NCI-H226 (cell line): Measurements from ENCODE around the gene UGT1A9.

Experiments
- DNase-seq: peaks from one replicate; pipeline ENCODE4 v3.0.0-alpha.2; 2015

UGT1A9 gene

DNA sequence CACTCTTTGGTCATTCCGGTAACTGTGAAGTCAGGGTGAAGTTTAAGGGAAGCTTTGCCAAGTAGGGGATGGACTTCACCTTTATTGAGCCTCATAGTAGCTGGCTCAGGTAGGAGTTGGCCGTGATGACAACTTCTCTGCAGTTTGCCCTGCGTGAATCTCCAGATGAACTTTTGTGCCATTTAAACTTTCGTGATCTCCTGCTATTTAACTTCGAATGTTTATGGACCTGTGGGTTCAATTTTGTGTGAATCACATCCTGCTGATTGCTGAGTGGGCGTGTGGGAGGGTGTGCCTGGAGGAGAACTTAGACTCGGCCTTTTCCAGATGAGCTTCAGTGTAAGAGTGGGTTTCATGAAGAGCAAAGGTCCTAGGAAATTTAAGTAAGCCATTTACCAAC is 92.6 kb downstream of the UGT1A9 start:
- peak; percentile 87 for DNase-seq

DNA sequence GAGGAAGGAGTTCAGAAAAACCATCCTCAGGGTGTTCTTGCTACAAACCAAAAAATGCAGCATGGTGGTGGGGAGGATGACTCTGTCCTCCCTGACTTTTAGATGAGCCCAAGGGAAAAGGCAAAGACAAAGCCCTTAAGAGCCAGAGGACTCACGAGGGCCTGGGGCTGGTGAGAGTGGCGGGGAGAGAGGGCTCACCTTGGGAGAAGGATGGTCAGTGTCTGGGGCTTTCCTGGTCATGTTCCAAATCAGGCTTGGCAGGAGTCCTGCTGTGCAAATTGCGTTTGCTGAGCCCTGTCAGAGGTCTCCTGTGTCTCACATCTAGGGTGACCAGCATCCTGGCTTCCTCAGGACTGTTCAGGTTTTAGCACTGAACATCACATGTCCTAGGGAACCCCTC is 93.1 kb downstream of the UGT1A9 start:
- DNase-seq, result peak; percentile 18

DNA sequence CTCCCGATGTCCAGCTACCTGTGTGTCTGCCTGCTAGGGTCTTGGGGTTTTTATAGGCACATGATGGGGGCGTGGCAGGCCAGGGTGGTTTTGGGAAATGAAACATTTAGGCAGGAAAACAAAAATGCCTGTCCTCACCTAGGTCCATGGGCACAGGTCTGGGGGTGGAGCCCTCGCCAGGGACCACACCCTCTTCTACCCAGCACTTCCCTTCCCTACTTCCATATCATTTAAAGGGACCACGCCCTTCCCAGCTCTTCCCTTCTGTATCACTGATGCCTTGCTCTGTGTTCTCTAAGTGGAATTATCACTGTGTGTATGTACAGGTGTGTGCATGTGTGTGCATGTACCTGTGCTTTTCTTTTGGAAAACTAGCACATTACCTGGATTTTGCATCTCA is 94.7 kb downstream of the UGT1A9 start:
- no peak for DNase-seq

DNA sequence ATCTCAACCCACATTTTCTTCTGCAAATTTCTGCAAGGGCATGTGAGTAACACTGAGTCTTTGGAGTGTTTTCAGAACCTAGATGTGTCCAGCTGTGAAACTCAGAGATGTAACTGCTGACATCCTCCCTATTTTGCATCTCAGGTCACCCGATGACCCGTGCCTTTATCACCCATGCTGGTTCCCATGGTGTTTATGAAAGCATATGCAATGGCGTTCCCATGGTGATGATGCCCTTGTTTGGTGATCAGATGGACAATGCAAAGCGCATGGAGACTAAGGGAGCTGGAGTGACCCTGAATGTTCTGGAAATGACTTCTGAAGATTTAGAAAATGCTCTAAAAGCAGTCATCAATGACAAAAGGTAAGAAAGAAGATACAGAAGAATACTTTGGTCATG is 96.4 kb downstream of the UGT1A9 start:
- no peak for DNase-seq

DNA sequence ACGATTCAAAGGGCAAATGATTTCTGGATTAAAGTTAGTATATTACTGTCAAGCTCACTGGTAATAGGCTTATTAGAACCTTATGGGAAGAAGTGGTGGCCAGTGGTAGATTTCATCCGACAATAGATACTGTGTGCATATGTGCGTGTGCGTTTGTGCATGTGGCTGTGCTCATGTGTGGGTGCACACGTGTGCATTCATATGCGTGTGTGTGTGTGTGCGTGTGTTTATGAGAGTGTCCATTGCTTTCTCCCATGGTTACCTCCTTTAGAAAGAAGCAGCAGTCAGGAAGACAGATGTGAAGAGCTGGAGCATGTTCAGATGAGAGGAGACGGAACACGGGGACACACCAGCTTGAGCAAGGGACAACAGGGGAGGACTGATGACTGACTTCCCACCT is 97.6 kb downstream of the UGT1A9 start:
- no peak for DNase-seq

DNA sequence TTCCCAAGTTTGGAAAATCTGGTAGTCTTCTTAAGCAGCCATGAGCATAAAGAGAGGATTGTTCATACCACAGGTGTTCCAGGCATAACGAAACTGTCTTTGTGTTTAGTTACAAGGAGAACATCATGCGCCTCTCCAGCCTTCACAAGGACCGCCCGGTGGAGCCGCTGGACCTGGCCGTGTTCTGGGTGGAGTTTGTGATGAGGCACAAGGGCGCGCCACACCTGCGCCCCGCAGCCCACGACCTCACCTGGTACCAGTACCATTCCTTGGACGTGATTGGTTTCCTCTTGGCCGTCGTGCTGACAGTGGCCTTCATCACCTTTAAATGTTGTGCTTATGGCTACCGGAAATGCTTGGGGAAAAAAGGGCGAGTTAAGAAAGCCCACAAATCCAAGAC is 100.5 kb downstream of the UGT1A9 start:
- no peak for DNase-seq

DNA sequence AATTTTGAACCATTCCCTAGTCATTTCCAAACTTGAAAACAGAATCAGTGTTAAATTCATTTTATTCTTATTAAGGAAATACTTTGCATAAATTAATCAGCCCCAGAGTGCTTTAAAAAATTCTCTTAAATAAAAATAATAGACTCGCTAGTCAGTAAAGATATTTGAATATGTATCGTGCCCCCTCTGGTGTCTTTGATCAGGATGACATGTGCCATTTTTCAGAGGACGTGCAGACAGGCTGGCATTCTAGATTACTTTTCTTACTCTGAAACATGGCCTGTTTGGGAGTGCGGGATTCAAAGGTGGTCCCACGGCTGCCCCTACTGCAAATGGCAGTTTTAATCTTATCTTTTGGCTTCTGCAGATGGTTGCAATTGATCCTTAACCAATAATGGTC is 100.9 kb downstream of the UGT1A9 start:
- no peak for DNase-seq

DNA sequence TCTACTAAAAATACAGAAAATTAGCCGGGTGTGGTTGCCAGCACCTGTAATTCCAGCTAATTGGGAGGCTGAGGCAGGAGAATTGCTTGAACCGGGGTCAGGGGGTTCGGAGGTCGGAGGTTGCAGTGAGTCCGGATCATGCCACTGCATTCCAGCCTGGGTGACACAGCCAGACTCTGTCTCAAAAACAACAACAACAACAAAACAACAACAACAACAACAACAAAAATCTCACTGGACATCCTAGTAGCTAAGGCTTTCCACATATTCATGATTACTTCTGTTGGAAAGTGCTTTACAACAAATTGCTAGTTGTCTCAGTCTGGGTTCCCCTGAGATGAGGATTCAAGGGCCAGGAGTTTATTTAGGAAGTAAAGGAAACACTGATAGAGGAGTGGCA is 102.2 kb downstream of the UGT1A9 start:
- no peak for DNase-seq

DNA sequence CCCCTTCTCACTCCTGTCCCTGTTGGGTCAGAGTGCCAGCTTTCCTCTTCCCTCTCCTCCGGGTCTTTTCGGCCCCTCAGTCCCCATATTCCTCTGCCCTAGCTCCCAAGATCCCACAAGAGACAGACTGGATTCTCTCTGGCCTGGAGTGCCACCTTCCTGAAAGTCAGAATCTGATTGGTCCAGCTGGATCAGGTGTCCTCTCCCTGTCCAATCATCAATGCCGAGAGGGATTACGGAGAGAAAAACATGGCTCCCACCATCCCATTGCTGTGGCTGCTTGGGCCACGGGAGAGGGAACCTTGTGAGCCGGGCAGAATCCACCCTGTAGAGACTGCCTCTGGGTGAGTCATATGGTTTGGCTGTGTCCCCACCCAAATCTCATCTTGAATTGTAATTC is 103.7 kb downstream of the UGT1A9 start:
- no peak for DNase-seq

DNA sequence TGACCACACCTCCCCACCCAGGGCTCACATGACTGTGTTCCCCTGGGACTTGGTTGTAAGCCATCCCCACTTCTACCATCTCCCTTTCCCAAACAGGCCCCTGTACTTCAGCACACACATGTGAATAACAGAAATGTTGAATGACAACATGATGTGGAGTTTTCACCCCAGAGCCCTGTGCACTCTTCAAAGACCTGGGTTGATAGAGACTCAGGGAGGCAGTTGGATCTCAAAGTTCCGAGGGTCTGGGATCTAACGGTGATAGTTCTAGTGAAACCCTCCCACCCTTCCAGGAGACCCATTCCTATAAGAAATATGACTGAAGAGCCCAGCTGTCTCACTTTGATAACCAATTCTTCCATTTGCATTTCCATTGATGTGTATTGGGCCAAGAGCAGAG is 106.3 kb downstream of the UGT1A9 start, which contains the start of gene MROH2A:
Gene MROH2A, plus strand, starts transcription at position 301 of the 400 bp plus-strand sequence. CDS start 1,029 bp downstream, outside the sequence.
- no peak for DNase-seq

DNA sequence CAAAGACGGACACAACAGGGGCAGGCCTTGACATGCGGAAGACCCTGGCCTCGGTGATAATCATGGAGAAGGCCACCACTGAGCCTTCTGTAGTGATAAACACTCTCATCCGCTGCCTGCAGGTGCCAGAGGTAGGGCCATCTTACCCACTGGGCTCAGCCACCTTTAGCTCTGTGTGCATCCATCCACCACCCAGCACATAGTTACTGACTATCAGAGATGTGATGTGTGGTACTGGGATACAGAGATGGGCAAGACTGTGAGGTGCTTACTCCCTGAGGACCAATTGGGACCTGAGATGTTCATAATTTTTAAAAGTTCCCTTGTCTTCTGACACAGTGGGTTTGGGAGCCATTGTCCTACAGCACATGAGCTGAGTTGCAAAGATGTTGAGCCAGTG is 108.0 kb downstream of the UGT1A9 start:
- no peak for DNase-seq

DNA sequence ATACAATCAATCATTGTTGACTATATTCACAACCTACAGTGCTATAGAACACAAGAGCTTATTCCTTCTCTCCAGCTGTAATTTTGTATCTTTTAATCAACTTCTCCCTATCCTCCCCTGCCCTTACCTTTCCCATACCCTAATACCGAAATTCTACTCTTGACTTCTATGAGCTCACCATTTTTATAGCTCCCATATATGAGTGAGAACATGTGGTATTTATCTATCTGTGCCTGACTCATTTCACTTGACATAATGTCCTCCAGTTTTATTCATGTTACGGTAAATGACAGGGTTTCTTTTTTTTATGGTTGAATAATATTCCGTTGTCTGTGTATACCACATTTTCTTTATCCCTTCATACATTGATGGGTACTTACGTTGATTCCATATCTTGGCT is 109.1 kb downstream of the UGT1A9 start:
- DNase-seq, result no peak

DNA sequence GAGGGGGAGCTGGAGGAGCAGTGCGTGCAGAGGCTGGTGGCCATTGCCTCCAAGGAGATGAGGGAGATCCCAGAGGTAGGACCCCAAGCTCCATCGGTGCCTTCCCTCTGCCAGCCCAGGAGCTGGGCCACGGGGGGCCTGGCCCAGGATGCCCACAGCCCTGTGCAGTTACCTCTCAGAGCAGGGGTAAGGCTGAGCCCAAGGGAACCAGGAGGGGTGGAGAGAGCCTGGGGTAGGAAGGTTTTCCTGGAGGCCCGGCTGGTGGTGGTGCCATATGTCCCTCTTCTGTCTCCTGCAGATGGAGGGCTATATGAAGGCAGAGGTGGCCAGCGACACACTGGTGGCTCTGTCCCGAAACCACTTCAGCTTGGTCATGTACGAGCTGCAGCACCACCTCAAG is 117.9 kb downstream of the UGT1A9 start:
- DNase-seq, result no peak

DNA sequence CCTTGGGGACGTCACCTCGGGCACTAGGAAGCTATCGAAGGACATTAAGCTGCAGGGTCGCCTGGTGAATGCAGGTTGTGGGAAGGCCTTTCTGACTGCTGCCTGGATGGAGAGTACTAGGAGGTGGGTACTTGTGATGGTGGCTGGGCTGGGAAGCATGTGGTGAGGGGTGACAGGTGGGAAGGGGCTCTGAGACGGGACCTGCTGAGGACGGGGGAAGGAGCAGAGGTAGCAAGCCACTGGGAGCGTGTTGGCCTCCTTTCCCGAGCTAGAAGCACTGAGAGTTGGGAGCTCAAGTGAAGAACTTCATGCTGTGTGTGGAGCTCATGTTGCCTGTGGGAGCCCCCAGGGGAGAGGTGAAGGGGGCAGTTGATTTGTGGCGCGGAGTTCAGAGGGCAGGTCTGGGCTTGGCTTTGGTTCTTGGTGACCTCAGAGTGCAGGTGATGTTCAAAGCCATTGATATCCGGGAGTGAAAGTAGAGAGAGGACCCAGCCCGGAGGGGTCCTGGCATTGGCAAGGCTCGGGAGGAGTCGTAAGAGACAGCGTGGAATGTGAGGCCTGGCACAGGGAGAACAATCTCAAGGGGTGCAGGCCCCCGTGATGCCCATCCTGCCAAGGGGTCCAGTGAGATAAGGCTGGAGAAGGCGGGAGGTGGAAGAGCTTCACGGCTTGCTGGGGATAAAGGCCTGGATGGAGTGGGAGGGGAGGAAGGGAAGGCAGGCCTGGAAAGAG is 119.6 kb downstream of the UGT1A9 start:
- no peak for DNase-seq

DNA sequence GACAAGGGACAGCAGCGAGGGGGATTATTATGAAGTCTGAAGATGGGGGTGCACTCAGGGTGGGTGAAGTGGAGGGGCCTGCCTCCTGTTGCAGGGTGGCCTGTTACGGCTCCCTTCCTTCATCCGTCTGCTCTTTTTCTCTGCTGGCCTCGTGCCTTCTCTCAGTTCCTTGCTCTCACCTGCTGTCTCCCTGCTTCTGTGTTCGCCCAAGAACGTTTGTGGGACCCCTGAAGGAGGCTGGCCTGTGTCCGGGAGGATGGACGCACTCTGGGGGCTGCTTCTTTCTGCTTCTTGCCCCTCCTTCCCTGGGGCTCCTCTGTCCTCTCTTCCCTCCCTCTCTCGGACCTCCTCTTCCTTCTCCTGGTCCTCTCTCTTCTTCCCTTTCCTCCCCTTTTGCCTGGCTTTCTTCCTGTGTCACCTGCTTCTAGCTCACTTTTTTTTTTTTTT is 120.2 kb downstream of the UGT1A9 start:
- no peak for DNase-seq

DNA sequence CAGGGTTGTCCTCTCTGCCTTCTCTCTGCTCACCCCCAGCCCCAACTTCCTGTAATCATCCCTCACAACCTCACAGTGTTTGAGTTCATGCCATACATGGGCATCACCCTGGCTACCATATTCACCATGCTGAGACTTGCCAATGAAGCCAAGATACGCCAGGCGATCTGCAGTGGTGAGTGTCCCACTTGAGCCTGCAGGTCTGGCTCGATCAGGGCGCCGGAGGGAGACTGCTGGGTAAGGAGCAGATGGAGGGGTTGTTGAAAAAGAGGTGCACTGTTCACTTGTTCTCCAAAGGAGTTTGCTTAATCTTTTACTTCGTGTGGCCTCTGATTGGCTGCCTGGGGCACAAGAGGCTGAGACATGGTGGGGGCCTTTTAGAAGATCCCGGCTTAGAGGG is 121.0 kb downstream of the UGT1A9 start:
- DNase-seq, result no peak

DNA sequence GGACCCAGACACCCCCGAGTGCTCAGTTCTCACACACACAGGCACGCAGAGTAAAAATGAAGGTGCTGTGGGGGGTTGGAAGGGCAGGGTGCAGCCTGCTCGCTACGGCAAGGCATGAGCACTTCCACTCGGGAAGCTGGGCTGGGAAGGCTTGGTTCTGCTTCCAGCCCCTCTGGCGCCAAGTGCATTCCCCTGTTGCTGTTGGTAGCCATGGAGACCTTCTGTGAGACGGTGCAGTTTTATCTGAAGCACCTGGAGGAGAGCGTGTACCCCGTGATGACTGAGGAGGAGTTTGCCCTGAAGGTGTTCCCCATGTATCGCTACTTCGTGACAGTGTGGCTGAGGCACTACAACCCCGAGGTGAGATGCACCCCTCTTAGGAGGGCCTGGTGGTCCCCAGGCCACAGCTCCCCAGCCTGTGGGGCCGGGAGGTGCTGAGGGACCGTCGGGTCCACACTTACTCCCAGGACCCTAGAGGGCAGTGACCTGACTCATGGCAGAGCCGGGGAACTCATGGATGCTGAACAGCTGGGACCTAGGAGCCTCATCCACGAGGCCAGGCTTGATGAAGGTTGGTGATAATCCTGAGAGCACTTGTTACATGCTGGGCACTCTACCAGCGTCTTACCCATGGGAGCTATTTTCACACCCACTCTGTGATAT is 121.9 kb downstream of the UGT1A9 start:
- DNase-seq, result no peak

DNA sequence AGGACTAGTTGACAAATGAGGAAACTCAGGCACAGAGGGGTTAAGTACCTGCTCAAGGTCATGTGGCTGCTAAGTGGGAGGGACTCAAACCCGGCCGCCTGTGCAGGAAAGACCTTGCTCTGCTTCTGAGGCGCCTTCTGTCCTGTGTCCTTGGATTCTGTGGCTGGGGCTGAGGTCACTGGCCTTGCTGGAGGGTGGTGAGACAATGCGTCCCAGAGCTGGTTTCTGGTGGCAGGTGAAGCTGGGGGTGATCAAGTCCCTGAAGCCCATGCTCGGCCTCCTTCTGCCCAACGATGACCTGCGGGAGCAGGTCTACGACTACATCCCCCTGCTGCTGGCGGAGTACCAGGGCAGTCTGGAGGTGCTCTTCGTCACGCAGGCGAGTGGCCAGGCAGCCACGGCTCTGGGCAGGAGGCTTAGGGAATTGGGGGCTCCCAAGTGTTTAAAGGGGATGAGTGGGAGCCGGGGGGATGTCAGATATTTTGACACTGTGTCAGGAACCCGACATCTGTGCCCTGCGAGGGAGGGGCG is 122.5 kb downstream of the UGT1A9 start:
- no peak for DNase-seq

DNA sequence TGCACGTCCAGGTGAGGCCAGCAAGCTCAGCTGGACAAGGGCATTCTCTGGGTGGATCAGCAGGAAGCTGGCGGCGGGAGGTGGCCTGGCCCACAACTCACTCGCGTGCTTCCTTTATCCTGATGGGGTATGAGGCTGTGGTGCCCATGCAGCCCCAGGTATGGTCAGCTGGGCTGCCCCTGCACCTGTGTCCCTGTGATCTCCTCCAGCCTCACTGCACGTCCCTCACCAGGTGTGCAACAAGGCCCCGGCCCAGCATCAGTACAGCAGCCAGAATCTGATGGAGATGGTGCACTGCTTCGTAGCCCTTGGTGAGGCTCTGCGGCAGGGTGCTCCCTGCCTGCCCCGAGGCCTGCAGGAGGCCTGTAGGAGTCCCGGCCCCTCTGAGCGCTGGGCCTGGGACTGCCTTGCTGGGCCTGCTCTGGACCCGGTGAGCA is 124.1 kb downstream of the UGT1A9 start:
- DNase-seq, result no peak

DNA sequence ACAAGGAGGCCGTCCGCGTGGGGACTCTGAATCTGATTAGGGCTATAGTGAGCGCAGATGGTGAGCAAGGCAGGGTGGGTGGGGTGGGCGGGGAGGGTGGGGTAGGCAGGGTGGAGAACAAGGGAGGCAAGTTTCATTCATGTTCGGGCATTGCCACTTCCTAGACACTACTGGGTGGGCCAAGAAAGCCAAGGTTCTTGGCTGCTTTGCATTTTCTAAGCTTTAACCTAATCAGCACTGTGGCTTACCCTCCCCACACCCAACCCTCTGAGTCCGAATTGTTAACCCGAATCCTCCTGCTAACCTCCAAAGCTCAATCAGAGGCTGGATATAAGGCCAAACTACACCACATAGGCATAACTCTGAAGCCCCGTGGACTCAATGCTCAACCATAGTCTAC is 124.6 kb downstream of the UGT1A9 start:
- DNase-seq, result no peak

DNA sequence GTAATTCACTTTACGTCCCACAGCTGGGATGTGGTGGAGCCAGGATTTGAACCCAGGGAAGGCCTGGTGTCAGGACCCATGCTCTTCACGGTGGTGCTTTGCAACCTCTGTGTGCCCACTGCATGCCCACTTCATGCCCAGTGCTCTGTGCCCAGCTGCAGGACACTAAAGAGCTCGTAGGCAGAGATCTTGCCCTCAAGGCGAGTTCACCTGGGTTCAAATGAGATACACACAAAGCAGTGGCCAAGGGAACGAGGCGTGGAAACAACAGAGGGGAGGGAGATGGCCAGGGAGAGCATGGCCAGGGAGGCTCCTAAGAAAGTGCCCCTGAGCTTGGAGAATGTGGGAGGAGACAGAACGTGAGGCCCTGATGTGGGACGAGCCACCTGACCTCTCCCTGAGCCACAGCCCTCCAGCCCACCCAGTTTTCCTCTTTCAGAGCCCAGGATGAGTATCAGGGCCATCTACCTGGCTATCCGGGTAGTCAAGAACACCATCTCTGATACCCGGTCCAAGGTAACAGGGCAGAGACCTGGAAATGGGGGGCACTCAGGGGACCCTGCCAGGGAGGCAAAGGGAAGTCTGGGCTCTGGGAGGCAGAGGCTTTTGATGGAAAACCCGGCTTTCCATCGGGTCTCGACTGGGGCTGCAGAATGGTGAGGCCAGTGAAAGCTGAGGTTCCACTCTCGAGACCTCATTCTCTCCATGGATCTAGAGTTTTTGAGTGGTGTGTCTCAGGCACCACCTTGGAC is 126.8 kb downstream of the UGT1A9 start:
- no peak for DNase-seq

DNA sequence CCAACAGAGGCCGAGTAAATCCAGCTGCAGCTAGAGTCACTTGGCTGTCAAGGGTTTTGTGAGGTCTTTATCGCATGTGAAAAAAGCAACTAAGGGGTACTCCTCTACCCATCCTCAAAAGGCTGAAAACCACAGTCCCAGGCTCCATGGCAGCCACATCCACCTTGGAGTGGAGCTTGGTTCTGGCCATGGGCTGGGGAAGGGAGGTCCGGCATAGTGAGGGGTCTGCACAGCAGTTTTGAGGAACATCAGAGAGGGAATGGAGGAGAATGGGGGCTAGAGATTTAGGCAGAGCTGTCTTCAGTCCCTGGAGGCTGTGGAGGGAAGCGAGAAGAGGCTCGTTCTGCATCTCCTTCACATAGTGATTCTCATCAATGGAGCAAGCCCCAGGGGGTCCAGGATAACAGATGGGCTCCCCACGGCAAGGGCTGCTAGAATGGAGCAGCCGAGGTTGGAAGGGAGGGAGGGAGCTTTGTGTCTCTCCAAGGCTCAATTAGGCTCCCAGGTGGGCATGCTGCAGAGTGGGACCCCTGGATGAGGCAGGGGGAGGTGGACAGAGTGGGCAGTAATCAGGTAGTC is 127.5 kb downstream of the UGT1A9 start:
- DNase-seq, result no peak

DNA sequence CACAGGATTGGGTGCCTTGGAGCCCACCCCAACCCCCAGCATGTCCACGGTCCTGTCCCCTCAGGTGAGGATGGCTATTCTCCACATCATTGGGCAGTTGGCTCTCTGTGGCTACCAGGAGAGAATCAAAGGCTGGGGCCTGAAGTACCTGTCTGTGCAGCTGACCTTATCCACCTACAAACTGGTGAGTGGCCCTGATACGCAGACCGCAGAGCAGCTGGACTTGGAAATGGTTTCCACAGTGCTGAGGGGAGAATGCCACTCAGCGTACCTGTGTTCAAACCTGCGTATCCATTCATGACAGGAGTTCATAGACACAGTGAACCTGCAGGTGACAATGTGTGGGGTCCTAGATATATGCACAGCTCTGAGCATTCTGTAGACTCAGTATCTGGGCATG is 128.0 kb downstream of the UGT1A9 start:
- DNase-seq, result no peak
